NCI-H526 (cell line): Measurements from ENCODE around the gene TMEM132D.

Experiments used
- DNase-seq, 2 experiments: peaks; one replicate each; lab custom pipeline; 2025; lab: John Stamatoyannopoulos, UW

The TMEM132D gene

DNA sequence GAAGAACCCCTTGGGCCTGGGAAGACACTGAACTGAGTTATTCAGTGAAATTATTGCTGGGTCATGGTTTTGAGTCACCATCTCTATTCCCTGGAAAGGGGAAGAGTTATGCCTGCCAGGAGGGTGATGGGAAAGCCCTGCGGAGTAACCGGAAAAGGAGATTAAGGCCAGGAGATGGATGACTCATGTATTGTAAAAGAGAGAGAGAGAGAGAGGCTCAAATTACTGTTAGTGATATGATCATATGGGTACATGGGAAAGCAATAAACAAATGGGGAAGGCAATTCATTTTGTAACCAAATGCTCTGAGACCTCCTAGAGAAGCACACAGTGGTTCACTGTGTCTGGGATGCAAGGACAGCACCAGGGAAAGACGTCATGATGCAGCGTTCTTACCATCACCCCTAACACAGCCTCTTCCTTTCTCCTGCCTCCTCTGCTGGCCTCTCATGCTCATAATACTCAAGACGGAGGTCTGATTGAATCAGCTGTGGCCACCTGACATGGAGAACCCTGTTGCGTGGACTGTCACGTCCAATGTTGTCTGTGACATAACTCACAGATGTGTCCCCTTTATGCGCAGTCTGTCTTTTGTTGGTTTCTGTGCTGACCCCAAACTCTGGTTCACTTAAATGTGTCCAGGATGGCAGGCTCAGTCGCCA is 243.7 kb downstream of the TMEM132D start:
- DNase-seq: peak; percentile 66 to 73

DNA sequence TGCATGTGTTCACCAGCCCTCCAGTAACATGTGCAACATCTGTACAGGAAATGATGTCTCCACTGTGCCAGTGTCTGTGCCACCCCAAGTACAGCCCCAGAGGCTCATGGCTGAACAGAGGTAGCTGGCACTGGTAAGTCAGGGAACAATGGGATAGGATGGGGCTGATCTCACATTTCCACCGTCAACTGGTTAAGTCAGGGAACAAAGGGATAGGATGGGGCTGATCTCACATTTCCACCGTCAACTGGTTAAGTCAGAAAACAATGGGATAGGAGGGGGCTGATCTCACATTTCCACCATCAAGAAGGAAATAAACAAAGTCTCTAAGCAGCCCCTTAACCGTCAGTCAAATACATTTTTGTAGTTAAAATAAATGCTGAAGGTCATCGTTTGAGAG is 246.6 kb downstream of the TMEM132D start:
- no peak for DNase-seq

DNA sequence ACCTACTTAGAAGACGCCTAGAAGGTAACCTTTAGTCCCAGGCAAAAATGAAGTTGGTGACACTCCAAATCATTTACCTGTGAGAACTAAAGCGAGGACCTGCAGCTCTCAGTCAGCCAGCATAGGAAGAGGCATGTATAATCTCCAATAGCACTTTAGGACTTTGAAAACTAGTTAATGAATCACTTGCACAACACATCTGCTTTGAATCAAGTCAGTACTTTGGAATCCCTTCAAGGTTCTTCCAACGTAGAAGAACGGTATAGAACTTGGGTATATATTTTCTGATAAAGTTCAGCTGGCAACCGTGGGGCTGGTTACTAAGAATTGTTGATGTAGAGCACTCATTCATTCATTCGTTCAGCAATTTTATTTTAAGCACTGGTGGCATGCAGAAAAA is 251.9 kb downstream of the TMEM132D start:
- no peak for DNase-seq

DNA sequence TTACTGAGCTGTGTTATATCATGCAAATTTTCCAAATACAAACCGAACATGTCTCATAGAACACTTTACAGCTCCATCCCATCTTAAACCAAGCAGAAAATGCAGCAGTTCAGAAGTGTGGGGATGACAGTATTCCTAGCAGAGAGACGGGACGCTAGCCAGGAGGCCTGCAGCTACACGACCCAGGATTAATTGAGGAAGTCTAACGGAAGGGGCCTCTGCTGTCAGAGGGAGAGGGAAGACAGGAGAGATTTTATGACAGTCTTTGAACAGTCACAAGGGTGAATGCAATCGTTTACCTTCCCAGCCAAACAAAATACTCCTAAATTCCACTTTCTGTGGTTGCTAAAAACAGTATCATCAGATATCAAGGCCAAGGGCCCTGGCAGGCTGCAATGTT is 261.9 kb downstream of the TMEM132D start:
- peak in 1 of 2 experiments; percentile 47 for DNase-seq

DNA sequence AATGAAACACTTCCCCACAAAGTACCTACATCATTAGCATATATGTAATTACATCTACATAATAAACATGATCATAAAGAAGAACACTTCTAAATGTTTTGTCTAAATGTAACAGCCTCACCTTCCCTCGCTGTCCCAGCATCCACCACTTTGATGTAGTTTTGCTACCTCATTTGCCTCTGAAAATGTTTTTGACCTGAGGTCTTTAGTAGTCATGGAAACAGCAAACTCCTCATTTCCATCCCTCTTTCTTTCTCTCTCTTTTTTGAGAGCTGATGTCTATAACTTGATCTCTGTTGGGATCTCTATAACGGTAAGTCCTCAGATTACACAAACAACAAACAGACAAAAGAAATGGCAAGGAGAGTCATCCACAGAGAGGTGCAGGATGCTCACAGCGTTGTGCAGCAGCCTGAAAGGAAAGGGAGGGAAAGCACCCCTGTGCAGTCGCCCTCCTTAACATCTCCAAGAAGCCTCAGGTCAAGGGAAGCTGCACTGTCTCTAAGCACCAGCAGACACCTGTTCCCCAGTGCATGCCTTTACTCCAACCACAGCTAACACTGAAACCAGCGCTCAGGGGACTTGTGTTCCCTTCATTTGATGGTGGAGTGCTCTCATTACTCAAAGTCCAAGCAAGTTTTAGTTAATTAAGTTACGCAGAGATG is 268.7 kb downstream of the TMEM132D start:
- peak; percentile 68 to 71 for DNase-seq

DNA sequence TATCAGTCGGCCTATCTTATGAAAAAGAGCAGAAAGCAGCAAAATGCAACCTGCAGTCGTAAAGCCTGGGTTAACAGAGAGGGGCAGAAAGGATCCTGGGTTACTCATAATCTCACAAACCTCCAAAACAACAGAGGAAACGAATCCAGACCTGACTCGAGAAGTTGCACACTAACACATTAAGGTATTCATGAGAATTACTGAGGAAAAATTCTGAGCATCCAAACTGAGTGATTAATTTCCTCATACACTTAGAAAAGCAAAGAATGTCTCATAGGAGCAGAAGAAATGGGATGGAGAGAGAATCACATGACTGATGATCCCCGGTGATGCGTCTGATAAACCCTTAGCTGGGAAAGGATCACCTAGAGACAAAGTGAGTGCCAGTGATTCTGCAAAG is 272.5 kb downstream of the TMEM132D start:
- DNase-seq: no peak

DNA sequence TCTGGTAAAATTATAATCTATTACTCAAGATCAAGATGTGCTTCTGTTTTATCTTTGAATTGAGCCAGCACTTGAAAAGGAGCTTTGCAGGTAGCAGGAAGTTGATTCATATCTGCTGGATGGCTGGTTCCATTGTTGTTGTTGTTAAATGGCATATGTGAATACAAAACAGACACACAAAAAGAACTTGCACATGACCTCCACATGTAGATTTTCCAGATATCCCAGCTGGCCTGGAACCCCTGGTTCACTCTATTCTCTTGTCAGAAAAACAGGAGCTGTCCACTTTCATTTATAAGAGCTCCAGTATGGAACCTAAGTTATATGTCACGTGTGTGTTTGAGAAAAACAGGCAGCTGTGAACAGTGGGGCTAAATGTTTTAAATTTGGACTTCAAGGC is 273.9 kb downstream of the TMEM132D start:
- DNase-seq: peak in 1 of 2 experiments; percentile 59

DNA sequence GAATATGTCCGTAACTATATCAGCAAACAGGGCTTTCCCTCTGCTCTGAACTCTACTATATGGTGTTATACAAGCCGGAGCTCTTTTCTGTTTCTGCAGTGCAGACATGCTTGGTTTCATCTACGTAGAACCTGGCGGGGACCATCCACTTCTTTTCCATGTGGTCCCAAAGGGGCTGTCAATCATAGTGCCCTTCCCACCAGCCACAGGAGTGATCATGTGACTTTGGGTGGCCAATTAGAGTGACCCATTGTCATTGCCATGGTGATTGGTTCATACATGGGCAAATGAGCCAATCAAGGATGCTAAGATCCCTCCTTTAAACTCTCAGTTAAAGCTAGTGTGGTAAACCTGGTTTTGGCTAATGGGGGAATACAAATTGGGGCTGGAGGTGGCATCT is 281.3 kb downstream of the TMEM132D start:
- DNase-seq: no peak

DNA sequence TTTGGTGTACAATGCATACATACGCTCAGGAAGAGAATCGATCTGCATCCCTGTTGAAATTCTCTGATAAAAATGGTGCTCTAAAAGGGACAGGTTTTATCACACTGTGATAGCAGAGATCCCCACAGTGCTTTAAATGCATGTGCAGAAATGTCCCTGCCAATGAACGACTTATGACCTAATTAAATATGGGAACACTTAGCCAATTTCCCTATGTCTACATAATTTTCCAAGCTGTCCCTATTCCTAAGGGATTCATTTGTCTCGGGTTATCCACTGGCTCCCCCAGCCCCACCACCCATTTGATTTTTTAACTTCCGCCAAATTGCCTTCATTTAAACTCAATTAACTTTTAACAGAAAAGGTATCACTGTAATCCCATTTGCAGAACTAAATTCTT is 284.6 kb downstream of the TMEM132D start:
- DNase-seq: peak; percentile 25 to 61

DNA sequence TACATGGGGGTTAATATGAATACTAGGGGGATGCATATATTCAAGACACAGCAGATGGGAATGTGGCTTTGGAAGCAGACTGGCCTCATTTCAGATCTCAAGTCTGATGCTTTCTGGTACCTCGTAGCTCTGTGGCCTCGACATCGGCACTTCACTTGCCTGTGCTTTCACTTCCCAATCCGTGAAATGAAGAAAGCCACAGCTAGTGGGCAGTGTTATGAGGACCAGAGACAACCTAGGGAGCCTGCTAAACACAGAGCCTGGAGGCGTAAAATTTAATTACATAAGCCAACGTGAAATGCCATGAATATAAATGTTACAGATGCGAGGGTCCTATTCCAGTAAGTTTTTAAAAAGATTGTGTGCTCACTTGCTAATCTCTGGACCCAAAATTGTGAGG is 286.0 kb downstream of the TMEM132D start:
- DNase-seq: no peak

DNA sequence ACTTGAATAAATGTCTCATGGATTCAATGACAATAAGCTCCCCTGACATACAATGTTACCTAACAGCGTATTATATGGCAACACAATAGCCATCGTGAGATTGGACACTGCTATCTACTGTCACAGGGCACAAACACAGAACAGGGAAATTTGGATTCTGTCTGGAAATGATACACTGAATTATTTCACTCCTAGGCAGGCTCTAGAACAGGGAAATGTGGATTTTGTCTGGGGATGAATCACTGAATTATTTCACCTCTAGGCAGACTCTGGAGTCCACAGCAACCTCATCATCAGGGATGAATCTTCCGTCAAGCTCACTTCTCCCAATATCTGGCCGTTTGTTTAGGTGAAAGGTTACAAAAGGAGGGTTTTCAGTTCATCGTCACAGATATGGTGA is 288.8 kb downstream of the TMEM132D start:
- no peak for DNase-seq

DNA sequence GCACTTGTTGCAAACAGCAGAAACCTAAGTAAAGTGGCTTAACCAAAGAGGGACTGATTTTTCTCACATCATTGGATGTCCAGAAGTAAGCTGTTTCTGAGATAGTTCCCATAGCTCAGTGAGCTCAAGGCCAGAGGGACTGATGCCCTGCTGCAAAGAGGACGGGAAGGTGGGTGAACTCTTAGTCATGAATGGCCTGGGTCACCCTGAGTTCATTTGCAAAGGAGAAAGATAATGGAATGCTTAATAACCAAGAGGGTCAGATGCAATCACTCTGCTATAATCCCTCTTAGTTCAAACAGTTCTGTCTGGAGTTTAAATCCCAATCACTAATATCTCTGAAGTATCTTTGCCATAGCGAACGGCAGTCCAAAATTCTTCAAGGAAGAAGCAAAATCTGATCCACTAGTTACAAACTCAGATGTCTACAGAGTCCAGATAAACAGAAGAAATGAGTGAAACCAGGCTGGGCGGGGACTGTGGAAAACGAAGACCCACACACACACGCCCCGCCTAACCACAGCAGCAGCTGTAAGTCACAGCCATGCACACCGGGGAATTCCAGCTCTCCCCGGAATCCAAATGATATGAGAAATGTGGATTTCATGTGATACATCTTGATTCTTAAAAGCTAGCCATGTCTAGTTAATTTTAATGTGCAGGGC is 289.5 kb downstream of the TMEM132D start:
- DNase-seq: no peak

DNA sequence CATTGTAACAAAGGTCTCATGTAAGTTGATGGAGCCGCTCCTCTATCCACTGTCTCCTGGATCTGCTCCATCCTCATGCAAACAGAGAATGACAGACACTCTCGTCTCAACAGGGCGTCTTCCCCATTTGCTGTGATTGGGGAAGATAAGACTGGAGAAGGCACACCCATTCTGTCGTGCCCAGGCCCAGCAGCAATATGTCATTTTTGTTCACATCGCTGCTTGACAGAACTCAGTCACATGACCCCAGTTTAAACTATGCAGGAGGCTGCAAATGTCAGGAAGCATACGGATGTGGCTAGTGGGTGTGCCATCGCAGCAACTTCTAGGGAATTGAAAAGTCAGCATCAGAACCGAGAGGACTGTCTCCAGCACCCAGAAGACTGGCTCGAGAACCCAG is 290.5 kb downstream of the TMEM132D start:
- no peak for DNase-seq

DNA sequence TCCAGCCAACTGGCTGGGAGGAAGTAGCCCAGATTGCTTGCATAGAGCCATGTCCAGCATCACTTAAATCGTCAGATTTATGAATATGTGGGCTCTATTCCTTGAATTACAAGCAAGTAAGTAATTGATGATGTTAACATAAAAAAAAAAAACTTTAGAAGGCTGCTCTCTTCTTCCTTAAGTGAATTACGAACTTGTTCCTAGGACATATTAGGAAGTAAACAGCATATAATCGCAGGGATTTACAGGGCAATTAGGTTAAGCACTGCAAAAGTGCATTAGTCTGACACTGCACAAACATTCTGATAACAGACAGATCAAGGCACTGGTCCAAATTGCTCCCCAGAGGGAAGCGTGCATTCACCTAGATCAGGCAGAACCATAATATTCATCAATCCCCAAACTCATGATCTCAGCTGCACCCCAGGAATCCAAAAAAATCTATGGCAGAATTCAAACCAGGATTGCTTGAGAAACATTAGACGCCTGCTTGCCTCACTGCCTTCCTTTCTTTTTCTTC is 293.2 kb downstream of the TMEM132D start:
- DNase-seq: no peak

DNA sequence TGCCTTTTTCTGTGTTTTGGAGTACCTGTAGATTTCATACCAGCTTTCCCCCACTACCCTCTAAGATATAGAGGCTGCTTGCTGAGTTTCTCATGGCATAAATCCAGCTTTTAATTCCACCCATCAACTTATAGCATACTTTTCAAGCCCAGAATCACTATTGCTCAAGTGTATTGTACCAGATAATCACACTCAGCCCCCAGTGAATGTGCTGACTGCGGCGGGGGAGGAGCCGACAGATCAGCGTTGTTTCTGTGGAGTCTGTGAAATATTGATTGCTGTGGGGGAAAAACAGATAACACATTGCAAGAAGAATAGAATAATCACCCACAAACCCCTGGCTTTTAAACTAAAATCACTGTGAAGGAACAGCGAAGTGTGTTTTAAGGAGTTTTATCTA is 296.1 kb downstream of the TMEM132D start:
- no peak for DNase-seq

DNA sequence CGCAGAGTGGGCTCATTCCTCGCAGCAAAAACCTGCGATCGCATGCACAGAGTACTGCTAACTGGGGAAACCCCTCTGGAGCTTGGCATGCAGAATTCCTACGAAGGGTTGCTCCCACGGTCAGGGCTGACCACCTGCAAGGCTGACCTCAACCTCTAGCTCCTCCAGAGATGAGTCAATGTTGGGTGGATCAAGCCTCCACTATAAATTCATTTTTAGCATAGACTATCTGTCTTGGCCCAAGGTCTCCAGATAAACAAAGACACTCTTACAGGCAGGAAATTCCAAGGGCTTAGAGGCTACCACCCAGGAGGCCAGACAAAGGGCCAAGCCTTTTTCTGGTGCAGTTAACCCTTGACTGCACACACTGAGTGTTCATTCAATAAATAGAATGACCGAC is 296.5 kb downstream of the TMEM132D start:
- no peak for DNase-seq

DNA sequence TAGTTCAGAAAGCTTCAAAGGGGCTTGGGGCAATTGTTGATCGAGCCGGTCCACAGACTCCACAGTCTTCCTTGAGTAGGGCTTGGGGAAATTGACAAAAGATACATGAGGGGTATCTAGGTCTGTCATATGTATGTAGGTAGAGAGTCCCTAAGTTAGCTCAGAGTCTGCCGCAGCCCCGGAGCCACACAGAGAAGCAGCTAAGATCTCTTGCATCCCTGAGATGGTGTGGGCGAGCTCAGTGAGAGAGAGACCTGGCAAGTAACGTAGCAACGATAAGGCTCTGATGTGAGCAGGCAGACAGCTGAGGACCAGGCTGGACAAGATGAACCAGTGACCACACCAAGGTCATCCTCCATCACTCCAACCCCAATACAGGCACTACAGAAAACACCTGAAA is 297.6 kb downstream of the TMEM132D start:
- no peak for DNase-seq

DNA sequence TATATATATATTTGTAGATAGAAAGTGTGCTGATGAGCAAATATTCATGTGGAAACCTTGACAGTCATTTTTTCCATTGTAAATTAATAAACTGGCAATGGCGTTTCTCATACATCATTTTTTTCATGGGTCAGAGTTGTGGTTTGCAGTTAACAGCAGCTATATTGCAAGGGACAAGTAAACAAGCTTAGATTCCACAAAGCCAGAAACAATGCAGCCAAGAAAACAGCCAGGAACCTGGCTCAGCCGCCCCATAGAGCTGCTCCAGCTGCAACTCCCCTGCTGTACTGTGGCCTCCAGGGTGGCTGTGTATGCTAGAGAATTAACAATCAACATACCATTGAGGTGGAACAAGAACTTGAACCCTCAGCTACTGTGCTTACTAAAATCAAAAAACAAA is 298.2 kb downstream of the TMEM132D start:
- DNase-seq: no peak

DNA sequence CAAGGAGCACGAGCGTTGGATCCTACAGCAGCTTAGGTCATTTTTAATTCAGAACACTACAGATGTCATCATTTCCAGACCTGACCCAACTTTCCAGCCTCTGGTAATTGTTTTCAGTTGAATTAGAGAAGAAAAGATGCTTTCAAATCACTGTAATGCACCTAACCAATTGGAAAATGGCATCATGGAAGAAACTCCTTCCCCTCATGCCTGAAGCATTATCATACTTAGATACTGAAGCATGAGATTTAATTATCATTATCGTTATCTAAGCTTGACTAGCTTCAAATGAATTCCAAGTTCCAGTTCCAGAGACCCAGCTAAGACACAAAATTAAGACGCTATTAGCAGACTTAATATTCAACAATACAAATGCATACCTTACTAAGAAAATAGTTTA is 299.3 kb downstream of the TMEM132D start:
- DNase-seq: no peak

DNA sequence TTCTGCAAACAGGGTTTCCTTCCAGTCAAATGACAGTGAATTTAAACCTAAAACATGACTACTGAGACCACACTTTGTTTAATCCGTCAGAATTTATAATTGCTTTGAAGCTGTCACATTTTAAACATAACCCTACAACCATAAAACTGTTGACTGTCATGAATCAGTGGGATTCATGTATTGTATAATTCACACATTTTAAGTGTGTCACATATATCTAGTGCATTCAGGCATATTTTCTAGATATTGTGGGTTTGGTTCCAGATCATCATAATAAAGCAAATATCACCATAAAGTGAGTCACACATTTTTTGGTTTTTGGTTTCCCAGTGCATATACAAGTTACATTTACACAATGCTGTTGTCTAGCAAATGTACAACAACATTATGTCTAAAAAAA is 304.4 kb downstream of the TMEM132D start:
- no peak for DNase-seq

DNA sequence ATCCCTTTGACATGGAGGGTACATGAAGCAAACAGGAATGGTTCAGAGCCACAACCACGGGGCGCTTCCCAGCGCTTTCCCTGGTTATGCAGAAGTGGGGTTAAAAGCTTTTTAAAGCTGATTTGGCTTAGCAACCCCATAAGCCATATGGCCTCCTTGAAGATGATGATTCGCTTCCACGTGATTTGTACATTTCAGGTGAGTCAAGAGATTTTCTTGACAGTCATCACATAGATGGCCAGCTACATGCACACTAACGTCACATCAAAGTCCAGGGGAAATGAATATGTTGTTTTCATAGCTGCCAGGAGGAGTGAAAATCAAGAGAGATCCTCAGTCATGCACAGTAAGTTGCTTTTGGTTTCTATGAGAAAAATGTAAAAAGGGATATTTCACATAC is 309.7 kb downstream of the TMEM132D start:
- no peak for DNase-seq

DNA sequence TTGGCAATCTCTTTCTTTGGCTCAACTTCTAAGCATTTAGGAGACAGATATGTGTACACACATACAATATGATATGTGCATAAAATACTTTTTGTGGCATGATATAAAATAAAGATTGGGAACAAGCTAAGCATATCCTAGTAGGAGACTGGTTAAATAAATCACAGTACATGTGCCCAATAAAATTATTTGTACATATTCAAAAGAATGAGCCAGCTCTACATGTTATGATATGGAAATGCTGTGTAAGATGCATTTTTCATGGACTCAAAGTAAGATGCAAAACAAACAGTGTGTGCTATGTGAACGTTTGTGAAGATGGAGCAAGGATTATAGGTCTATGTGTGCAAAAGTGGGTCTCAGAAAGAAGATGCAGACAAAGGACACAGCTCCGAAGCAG is 311.4 kb downstream of the TMEM132D start:
- no peak for DNase-seq

DNA sequence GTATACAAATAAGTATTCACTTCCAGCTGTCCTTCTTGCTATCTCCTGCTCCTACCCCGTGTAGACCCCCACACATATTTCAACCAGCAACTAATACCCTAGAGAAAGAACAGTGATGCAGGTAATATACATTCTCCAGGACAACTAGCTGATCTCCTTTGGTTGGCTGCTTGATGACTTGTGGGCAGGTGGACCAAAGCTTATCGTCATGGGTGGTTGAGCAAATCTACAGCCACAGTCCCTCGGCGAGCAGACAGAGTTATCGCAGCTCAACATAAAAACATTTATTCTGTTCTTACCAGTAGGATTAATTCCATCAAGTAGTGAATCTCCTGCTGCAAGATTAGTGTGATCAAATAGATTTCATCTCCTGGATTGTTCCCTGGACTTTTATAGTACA is 314.3 kb downstream of the TMEM132D start:
- DNase-seq: peak in 1 of 2 experiments; percentile 20
